Esophagus squamous epithelium (tissue), 5 donors: Measurements from ENCODE around the gene SLC29A1. TPM values are rescaled to one million over a fixed set of nuclear protein-coding genes. Genes with fewer than 3 reads are reported as not detected.
A peak's percentile ranks its signal among the peaks of the same experiment; 100 is the strongest.

ENCODE experiments used
- DNase-seq: peaks from one replicate; lab custom pipeline; 2025; lab: John Stamatoyannopoulos, UW
- H3K27ac ChIP-seq, 4 donors: fragments of 200-600 bp; sonication (generic); one replicate each; pipeline ENCODE4 v1.5.1; 2016 to 2019; ENCODE audit warnings: mild to moderate bottlenecking in 1 of 4
- H3K27me3 ChIP-seq, 4 donors: fragments of 200-600 bp; sonication (generic); 1 replicate in 3 of 4; 2 replicates in 1 of 4; pipeline versions ENCODE4 v1.5.1 to v1.6.0; 2017 to 2021; ENCODE audit warnings: antibody characterized with exemption in 1 of 4
- H3K36me3 ChIP-seq, 3 donors: fragments of 200-600 bp; sonication (generic); one replicate each; pipeline ENCODE4 v1.5.1; 2016 to 2019
- H3K4me1 ChIP-seq, 3 donors: fragments of 200-600 bp; sonication (generic); one replicate each; pipeline ENCODE4 v1.5.1; 2017 to 2019
- H3K4me3 ChIP-seq, 4 donors: fragments of 200-600 bp; sonication (generic); 1 replicate in 3 of 4; 2 replicates in 1 of 4; pipeline ENCODE4 v1.5.1; 2016 to 2019; ENCODE audit warnings: mild to moderate bottlenecking in 2 of 4, moderate library complexity in 1 of 4
- H3K9me3 ChIP-seq, 3 donors: fragments of 200-600 bp; sonication (generic); one replicate each; pipeline ENCODE4 v1.5.1; 2016 to 2019
- POLR2A ChIP-seq, 4 donors: fragments of 450-650 bp; IDR thresholded peaks; one replicate each; pipeline ENCODE4 v1.6.1; 2017; ENCODE audit warnings: antibody characterized with exemption in 4 of 4, mild to moderate bottlenecking in 4 of 4, moderate library complexity in 3 of 4
- WGBS, 2 donors: methylation state at CpG; one replicate each; pipeline ENCODE4 v1.1.5; 2018; 5-methylcytosine and 5-hydroxymethylcytosine counted together
- intact Hi-C: fragments of 100-400 bp; cut with DNase I; formaldehyde crosslinking; loops from one replicate; pipeline ENCODE4 v1.15.0; 2022
- total RNA-seq, 4 donors: library from RNA; depleted of rRNA; stranded (reverse); fragments of >200 nt; gene quantifications; one replicate each; pipeline ENCODE4 v1.1.0, GENCODE V29; 2016
- TF ChIP-seq, protein P1 (sequence below), 6 experiments: fragments of 450-650 bp in 4 of 6; fragments of 200-600 bp in 2 of 6; sonication (generic) in 2 of 6; IDR thresholded peaks; one replicate each; pipeline ENCODE4 v1.5.1; 2016 to 2019; ENCODE audit warnings: antibody characterized with exemption in 6 of 6, mild to moderate bottlenecking in 4 of 6, moderate library complexity in 4 of 6
- donor health status: DM: yes; HTN: yes; CAD: no.

Gene SLC29A1
- total RNA-seq, 4 donors from 2014 or later = 12.7 to 24.8 (median 22.3) TPM

GRCh38 chr6:44264154-44265006, 41.0 kb downstream of the SLC29A1 start:
- intact Hi-C loops = loop anchor here (5.0 kb wide), 1 partner anchor 73 kb away; no protein-coding TSS in a partner anchor
- 2 to 4% methylated on average over 7 to 8 of the region's 13 CpGs for WGBS, 2 donors

GRCh38 chr6:44265007-44265721, 41.8 kb downstream of the SLC29A1 start, which contains the start of gene NFKBIE:
Gene NFKBIE (minus strand): TSS chr6:44265551. CDS start chr6:44265346, 205 bp downstream.
- intact Hi-C loops = loop anchor here (5.0 kb wide), 1 partner anchor 72 kb away; no protein-coding TSS in a partner anchor
- WGBS, 2 donors = 0% methylated on average over 2 to 3 of the region's 72 CpGs
- peaks cover 0 to 22% (median 4%) of the 10 kb centered on the region in 4 donors for H3K27me3 ChIP-seq

More at GRCh38 chr6:44264154-44265006, 41.0 kb downstream of the SLC29A1 start:
- Histone ChIP-seq H3K4me3 (peak overlapping the region; percentile 67 to 96 (median 82)), H3K4me1 (peaks cover 25 to 41% (median 26%) of the 10 kb centered on the region in 3 donors), H3K36me3 (peaks cover 0 to 21% (median 4%) of the 10 kb centered on the region in 3 donors), H3K9me3 (no peaks in the 10 kb centered on the region), H3K27ac (peak overlapping the region; percentile 77 to 92 (median 84)), H3K27me3 (peaks cover 0 to 15% (median 2%) of the 10 kb centered on the region in 4 donors)
- DNase-seq = peak; percentile 39
- TF ChIP-seq POLR2A (IDR thresholded peaks at IDR 0.05) = peak in 1 of 4 donors; percentile 15
- TF ChIP-seq, protein P1, sequence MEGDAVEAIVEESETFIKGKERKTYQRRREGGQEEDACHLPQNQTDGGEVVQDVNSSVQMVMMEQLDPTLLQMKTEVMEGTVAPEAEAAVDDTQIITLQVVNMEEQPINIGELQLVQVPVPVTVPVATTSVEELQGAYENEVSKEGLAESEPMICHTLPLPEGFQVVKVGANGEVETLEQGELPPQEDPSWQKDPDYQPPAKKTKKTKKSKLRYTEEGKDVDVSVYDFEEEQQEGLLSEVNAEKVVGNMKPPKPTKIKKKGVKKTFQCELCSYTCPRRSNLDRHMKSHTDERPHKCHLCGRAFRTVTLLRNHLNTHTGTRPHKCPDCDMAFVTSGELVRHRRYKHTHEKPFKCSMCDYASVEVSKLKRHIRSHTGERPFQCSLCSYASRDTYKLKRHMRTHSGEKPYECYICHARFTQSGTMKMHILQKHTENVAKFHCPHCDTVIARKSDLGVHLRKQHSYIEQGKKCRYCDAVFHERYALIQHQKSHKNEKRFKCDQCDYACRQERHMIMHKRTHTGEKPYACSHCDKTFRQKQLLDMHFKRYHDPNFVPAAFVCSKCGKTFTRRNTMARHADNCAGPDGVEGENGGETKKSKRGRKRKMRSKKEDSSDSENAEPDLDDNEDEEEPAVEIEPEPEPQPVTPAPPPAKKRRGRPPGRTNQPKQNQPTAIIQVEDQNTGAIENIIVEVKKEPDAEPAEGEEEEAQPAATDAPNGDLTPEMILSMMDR (IDR thresholded peaks at IDR 0.05) = no peak

GRCh38 chr6:44265722-44266233, 42.4 kb downstream of the SLC29A1 start:
- peaks cover 0 to 29% (median 4%) of the 10 kb centered on the region in 4 donors for H3K27me3 ChIP-seq
- no peaks in the 10 kb centered on the region for H3K9me3 ChIP-seq
- 35 to 44% methylated on average over 9 to 10 of the region's 17 CpGs for WGBS, 2 donors
- intact Hi-C loops = loop anchor here (5.0 kb wide), 1 partner anchor 72 kb away; no protein-coding TSS in a partner anchor
- TF ChIP-seq, protein P1 (IDR thresholded peaks at IDR 0.05) = no peak
- no peak for TF ChIP-seq POLR2A (IDR thresholded peaks at IDR 0.05)
- H3K4me1 ChIP-seq = peaks cover 26 to 50% (median 32%) of the 10 kb centered on the region in 3 donors
- peak overlapping the region; percentile 77 to 92 (median 84) for H3K27ac ChIP-seq
- no peak for DNase-seq
- H3K36me3 ChIP-seq = peaks cover 0 to 10% (median 0%) of the 10 kb centered on the region in 3 donors
- H3K4me3 ChIP-seq = peak overlapping the region; percentile 67 to 96 (median 82)

More at GRCh38 chr6:44265007-44265721, 41.8 kb downstream of the SLC29A1 start, which contains the start of gene NFKBIE:
- peak within 1 kb of the TSS; percentile 77 to 92 (median 84) for H3K27ac ChIP-seq
- H3K4me1 ChIP-seq = peaks cover 26 to 44% (median 26%) of the 10 kb centered on the region in 3 donors
- H3K4me3 ChIP-seq = peak within 1 kb of the TSS; percentile 67 to 96 (median 82)
- TF ChIP-seq, protein P1 (IDR thresholded peaks at IDR 0.05) = peak in 2 of 6 experiments; percentile 4
- TF ChIP-seq POLR2A (IDR thresholded peaks at IDR 0.05) = peak in 2 of 4 donors; percentile 41 to 83
- no peaks in the 10 kb centered on the region for H3K9me3 ChIP-seq
- no peak for DNase-seq
- H3K36me3 ChIP-seq = peaks cover 0 to 14% (median under 1%) of the 10 kb centered on the region in 3 donors

GRCh38 chr6:44266347-44266746, 43.0 kb downstream of the SLC29A1 start:
- Histone ChIP-seq H3K4me1 (peaks cover 26 to 55% (median 35%) of the 10 kb centered on the region in 3 donors), H3K27ac (no peak overlapping the region), H3K36me3 (peaks cover 0 to 4% (median 0%) of the 10 kb centered on the region in 3 donors), H3K4me3 (no peak overlapping the region), H3K9me3 (no peaks in the 10 kb centered on the region), H3K27me3 (peaks cover 0 to 34% (median 7%) of the 10 kb centered on the region in 4 donors)
- no peak for TF ChIP-seq POLR2A (IDR thresholded peaks at IDR 0.05)
- TF ChIP-seq, protein P1 (IDR thresholded peaks at IDR 0.05) = no peak
- 58 to 62% methylated on average over 3 of the region's 3 CpGs for WGBS, 2 donors
- no peak for DNase-seq
- intact Hi-C loops = loop anchor here (5.0 kb wide), 1 partner anchor 71 kb away; no protein-coding TSS in a partner anchor
